ENCODE results near the gene ARHGEF16.

Gene ARHGEF16

DNA sequence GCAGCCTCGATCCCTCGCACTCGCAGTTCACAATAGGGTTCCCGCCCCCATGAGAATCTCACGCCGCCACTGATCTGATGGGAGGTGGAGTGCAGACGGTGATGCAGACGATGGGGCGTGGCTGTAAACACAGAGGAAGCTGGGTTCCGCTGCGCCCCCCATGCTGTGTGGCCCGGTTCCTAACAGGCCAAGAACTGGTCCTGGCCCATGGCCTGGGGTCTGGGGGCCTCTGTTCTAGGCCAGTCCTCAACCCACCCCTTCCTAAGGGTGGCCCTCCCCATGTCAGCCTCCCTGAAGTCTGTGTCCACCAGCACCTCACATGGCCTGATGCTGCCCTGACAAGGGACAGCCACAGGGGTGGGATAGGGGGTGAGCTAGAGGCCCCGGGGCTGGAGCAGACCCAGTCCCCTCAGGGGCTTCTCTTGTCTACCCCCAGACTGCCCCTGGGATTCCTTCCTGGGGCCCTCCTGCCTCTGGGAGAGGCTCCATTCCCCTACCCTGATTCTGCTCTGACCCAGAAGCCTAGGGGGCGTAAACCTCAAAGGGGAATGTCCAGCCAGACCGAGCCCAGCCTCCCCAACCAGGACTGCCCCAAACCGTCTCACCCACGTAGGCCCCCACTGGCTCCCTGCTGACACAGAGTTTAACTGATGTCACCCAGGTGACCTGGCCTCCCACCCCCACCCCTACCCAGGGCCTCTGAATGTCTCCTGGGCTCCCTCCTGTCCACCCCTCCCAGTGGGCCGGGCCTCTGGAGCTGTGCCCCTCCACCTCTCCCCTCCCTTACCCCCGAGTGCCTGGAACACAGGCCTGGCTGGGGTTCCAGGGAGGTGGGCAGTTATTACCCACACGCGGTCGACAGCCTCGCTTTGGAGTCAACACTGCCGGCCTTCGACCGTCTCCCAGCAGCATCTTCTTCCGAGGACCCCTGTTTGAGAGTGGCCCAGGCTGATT, 14.8 kb upstream of the ARHGEF16 start:
- DNase-seq = no peak

DNA sequence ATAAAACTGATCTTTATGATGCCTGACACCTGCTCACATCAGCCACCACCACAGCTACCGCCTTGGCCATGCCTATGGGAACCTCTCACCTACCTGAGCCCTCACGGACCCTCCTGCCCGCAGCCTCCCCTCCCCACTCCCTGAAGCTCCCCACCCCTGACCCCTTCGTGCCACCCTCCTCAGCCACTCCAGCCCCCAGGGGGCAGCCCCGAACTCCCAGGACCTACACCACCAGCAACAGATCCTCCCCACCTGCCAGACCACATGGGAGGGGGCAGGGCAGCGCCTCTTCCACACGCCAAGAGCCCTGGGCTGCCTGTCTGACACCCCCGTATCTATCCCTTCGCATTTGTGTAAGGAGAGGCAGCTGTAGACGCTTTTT, 14.2 kb upstream of the ARHGEF16 start:
- DNase-seq = no peak

DNA sequence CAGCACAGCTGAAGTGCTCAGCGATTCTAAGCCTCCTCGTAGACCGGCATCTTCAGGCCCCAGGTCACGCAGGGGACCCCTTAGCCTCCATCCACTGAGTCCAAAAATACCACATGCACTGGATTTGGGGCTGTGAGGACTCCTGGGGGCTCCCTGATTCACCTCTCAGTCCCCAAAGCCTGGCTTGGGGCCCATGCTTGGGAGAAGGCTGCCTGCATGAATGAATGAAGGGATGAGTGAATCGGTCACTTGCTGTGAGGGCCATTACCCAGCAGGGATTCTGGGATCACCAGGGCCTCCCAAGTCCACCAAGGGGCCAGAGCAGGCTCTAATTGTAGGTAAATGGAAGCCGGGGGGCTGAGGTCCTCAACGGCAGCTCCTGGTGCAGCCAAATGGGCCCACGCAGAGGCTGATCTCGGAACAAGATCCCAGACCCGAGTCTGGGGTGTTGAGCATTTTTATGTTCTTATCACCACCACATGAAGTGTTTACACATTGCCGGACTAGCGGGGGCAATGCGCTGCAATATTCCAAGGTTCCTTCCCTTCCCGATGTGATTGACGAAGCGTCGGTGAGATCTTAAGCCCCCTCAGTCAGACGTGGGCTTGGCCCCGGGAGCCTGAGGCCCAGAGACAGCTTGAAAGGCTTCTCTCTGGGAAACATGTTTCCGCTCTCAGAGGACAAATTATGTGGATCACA, 13.6 kb upstream of the ARHGEF16 start:
- no peak for DNase-seq

DNA sequence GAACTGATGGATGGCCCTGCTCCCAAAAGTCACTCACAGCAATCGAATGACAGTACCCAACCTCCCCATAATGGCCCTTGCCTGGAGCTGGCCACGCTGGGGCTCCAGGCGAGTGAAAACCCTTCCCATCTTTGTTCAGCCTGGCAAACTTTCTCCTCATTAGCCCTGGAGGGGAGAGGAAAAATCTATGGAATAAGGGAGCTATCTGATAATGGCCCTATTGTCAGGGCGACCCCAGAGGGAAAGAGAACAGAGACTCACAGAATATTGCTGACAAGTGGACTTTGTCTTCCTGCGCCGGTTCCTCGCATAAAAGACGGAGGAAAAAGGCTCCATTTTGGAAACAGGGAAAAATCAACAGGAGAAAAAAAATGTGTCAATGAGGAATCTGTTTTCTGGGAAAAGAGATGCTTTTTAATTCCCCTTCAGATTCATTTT, 13.0 kb upstream of the ARHGEF16 start:
- DNase-seq = no peak

DNA sequence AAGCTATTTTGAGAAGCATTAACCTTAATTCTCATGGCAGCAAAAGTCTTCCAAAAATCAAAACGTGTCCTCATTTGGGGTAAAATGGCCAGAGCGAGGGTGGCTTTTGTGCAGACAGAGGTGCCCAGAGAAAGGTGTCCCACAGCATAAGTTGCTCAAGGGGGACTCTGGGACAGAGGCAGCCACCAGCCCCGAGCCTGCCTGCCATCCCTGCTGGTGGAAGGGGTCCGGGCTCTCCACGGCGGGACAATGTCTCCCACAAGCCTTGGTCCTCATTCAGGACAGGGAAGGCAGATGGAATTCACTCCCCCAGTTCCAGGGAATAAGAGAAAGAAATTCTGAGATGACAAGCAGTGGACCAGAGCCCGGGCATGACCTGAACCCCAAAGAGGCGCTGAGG, 12.6 kb upstream of the ARHGEF16 start:
- no peak for DNase-seq

DNA sequence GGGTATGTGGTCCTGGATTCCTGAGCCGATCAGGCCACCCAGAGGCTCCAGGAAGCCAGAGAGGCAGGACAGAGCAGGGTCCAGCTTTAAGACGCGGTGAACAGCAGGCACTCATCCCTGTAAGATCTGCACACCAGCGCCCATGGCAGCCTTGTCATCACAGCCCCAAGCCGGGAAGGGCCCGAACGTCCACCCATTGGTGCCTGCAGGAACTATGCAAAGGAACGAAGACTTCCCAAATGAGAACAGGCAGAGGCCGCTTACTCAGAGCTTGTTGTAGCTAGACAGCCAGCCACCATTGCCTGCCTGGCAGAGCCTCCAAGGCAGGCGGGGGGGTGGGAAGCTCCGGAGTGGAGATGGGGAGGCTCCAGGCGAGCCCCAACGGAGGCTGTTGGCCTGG, 12.1 kb upstream of the ARHGEF16 start:
- no peak for DNase-seq

DNA sequence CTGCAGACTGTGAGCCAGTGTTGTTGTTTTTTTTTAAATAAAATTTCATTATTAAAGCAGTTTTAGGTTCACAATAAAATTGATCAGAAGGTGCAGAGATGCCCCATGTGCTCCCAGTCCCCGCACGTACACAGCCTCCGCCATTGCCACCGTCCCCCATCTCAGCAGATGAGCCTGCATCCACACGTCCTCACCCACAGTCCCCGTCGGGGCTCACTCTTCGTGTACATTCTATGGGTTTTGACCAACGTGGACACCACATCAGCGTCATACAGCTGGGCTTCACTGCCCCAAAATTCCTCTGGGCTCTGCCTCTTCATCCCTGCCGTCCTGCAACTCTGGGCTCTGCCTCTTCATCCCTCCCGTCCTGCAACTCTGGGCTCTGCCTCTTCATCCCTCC, 11.6 kb upstream of the ARHGEF16 start:
- DNase-seq = no peak

DNA sequence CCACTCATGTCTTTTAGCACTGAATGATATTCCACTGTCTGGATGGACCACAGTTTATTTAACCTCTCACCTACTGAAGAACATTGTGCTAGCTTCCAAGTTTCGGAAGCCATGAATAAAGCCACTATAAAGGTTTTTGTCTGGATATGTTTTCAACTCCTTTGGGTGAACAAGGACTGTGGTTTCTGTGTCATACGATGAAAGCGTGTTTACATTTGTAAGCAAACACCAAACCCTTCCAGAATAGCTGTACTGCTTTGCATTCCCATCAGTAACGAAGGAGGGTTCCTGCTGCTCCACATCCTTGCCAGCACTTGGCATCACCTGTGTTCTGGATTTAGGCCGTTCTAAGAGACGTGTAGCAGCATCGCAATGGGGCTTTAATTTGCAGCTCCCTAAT, 10.7 kb upstream of the ARHGEF16 start:
- DNase-seq = no peak

DNA sequence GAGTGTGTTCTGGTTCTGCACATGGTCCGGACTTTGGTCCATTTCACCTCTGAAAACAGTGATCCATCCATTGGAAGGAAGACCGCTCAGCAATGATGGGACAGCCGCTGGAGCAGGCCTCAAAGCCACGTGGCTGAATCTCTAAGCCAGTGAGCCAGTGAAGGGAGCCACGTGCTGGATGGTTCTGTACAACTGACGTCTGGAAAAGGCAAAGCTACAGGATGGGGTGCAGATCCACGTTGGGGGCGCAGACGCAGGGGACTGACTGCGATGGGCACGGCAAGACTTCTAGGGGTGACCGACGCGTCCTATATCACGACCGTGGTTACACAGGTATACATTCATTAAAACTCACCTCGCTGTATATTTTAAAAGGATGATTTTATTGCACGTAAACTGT, 10.2 kb upstream of the ARHGEF16 start:
- no peak for DNase-seq

DNA sequence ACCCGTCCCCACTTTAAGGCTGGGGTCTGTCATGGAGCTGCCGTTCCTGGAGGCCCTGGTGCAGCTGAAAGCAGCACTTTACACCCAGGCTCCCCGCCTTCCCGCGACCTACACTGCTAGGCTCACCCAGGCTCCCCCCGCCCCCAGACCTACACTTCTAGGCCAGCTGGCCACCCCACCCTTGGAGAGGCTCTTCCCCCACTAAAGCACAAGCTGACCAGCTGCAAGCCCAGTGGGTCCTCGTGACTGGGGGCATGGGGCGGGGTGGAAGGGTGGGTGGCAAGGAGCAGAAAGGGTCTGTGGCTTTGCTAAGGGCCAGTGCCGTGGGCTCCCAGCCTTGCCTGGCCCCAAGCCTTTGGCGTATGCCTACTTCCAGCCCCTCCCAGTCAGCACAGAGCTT, 9.7 kb upstream of the ARHGEF16 start:
- DNase-seq = no peak

DNA sequence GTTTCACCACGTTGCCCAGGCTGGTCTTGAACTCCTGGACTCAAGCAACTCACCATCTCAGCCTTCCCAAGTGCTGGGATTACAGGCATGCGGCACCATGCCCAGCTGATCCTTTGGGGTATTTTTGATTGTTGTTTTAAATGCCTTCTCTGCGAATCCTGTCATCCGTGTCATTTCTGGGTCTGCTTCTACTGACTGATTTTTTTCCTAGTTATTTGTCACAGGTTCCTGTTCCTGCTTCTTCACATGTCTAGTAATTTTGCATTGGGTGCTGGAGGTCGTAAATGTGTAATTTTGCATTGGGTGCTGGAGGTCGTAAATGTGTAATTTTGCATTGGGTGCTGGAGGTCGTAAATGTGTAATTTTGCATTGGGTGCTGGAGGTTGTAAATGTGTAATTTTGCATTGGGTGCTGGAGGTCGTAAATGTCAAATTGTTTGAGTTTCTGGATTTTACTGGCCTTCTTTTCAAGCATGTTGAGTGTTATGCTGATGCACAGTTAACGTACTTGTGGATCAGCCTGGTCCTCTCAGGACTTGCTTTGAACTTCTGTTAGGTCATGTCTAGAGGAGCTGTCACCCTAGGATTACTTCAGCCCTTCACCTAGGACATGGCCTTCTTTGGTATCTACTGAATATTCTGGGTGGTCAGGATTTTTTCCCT, 4.1 kb upstream of the ARHGEF16 start:
- no peak for DNase-seq

DNA sequence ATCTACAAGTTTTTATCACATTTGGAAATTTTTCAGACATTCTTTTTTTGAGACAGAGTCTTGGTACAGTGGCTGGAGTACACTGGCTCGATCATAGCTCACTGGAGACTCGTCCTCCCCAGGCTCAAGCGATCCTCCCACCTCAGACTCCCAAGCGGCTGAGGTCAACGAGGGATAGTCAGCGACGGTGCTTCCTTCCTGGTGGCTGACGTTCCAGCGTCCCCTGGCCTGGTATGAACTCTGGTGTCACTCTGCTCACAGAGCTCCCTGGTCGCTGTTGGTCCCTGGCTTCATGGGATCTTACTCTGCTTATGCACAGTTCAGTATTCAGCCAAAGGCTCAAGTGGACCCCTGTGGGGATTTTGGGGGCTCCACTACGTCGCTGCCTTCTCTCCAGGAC, 3.5 kb upstream of the ARHGEF16 start:
- no peak for DNase-seq

DNA sequence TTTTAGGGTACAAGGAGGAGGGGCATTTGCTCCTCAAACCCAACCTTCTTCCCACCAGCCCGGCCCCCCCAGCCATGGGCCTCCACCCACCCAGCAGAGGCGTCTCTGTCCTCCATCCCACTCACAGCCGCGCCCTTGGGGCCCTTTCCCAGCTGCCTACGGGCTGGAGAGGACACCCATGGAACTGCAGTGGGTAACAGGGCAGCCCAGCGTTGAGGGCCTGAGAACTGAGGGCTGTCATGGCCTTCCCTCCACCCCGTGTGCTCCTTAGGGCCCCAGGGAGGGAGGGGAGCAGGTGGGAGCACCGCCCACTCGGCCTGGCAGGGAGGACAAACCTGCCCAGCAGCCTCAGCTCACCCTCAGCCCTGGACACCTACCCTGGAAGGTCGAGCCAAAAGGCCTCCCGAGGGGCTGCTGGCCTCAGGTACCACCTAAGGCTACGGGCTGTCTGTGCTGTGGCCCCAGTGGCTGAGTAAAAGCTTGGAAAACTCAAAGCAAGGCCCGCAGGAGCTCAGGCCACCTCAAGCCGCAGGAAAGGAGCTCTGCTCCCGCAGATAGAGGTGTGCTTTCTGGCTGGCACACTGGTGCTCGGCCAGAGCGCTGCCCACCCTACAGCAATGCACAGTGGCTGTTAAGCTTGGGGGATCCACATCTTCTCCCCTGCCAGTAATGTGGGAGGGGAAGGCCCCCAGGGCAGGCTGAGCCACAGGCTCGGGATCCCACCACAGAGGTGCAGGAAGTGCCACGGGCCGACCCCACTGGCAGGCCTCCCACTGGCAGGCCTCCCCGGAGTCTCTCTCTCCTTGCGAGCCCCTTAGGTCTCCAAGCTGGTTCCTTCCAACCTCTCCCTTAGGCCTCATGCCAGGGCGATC, 2.2 kb upstream of the ARHGEF16 start:
- DNase-seq = no peak

DNA sequence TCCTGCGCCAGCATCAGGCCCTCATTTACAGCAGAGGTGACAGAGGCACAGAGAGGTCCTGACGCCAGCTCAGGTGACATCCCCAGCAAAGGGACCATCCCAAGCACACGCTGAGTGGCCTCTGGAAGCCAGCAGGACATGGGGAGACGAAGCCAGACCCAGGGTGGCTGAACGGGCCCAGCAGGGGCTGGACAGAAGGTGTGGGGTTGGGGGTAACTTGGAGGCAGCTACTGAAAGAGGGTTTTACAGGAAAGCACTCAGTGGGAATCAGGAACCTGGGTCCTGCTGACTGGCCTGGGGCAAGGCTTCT, 1.6 kb upstream of the ARHGEF16 start:
- DNase-seq = no peak

DNA sequence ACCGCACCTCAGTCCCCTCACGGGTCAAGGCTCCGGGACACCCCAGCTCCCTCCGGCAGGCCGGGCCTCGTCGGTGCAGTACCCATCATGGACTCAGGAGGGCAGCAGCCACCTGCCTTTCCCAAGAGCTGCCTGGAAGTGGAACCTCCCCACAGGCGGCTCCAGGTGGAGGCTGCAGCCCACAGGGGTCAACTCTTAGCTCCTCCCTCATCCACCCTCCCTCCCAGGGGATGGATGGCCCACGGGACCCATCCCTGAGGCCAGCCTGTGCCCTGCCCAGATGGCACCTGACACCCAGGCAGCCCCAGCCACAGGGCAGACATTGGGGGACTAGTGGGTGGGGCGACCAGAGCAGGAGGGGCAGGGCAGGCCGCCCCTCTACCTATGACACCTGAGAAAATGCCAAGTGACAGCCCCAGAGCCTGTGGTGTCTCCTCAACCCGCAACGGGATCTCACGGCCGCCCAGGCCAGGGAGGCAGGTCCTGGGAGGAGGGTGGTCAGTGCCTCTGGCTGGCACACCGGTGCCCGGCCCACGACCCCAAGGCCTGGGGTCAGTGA, 1.2 kb upstream of the ARHGEF16 start:
- DNase-seq = peak; percentile 77

DNA sequence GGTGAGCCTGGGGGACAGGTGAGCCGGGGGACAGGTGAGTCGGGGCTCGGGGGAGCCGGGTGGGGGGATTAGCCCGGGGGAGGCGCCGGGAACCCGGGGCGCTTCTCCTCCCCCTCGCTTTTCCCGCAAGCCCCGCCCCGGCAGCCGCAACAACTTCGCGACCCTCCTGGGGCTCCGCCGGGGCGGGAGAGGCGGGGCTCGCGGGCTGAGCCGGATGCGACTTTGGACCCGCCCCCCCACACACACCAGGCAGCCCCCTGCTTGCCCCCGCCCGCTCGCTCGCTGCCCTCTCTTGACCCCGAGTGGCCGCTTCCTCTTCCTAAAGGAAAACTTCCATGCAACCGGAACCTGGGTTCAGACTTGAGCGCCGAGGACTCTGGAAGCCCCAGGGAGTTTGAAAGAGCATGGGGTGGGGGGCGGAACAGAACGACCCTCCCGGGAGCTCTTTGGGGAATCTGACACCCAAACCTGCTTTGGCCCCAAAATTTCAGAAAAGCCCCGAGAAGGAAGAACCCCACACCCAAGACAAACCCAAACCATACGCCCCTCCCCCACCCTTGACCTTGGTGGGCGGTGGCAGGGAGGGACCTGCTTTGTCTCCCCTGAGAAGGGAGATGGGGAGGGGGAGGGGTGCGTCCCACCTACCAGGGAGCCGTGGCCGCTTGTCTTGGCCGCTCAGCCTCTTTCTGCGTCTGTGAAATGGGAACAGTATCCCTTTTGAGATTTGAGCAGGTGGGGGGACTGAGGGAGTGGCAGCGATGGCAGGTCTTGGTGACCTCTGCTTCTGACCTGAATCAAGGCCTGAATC, 550 bp downstream of the ARHGEF16 start:
- no peak for DNase-seq

DNA sequence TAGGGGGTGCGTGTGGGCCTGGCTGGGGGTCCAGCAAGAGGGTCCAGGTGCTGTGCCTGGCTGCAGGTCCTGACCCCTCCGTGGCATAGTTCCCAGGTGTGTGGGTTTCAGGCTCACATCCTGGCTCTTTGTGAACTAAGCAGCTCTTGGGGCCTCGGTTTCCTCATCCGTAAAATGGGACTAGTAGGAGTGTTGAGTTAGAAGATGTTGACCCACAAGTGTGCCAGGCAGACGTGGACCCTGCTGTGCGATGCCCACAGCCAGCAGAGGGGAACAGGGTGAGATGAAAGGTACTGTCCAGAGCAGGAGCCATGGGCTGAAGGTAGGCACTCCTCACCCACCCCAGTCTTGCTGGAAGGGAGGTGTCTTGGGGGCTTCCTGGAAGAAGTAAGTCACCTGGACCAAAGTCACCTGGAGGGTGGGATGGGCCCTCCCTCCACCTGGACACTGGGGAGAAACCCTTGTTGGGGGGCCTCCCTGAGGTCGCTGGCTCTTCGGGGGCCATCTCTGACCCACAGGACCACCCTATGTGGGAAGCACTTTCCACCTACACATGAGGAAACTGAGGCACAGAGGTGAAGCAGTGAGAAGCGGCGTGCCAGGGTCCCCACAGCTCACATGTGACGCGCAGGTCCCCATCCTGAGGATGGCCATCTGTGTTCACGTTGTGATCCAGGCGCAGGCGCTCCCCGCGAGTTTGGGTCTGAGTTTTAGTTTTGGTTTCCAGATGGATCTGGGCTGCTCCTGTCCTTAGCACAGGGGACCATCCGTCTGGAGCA, 1.4 kb downstream of the ARHGEF16 start:
- no peak for DNase-seq

DNA sequence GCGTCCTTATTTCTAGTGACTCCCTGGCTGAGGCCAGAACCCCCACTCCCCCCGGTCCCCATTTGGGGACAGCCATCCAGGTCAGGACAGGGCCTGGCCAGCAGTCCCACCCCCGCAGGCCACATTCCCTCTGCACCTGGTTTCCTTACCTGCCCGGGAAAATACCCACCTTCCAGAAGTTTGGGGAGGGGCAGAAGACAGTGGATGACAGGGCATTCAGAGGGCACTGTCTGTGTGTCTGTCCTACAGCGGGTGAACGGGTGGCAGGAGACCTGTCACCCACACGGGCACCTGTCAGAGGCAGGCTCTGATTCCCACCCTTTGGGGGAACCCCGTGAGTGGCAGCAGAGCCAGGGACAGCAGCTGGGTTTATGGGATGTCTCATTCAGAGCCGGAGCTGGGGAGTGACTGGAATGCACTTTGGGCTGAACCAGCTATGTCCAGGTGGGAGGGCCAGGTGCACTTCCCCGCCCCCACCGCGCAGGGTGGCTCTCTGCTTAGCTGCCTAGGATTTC, 2.0 kb downstream of the ARHGEF16 start:
- DNase-seq = no peak

DNA sequence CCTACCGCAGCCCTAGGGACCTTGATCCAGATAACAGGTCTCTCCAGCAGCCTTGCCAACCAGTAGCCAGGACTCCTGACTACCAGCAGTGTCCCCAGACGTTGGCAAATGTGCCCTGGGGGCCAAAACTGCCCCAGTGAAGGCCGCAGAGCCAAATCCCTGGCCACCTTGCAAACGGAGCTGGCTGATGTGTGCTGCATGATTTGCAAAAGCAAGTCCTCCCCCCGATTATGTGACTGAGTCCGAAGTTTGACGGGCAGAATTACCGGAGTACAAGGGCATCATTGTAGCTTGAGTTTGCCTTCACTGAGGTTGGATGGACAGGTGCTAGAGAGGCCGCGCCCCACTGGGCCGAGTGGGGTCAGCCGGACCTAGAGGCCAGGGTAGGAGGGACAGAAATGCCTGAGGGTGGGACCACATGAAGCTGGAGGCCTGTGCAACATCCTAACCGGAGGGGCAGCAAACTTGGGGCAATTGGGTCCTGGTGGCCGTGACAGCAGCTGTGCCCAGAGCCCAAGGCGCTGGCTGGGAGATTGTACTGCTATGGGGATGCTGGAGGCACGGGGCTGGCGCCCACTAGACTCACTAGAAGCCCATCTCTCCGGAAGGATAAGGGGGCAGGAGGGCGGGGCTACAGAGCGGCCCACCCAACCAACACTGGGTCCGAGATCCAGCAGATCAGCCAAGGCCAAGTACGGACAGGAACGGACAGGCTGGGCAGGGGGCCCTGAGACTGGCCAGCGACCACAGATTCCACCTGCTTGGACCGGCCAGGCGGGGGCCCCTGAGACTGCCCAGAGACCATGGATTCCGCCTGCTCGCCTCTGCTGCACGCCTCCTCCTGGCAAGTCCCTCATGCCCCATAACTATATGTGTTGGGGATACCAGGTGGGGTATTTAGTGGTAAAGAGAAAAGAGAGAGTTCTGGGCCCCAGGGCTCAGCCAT, 2.8 kb downstream of the ARHGEF16 start:
- DNase-seq = no peak

Data from hematopoietic multipotent progenitor cell treated with erythropoietin and hydrocortisone succinate and interleukin-3 and kit ligand, for 6 days (in vitro differentiated cells).